Bronchial epithelial cell (primary cell): Measurements from ENCODE around the gene XRN1. TPM values are rescaled to one million over a fixed set of nuclear protein-coding genes. Genes with fewer than 3 reads are reported as not detected.
"Not testable (repeated sequence)": the region's sequence is repeated elsewhere in the genome, so short reads cannot be mapped to it uniquely, and the experiment has no call there.

Source experiments
- DNase-seq: peaks from one replicate; pipeline ENCODE4 v3.0.0-alpha.2; 2010; ENCODE audit warnings: low read depth
- FAIRE-seq: peaks from 2 replicates; lab custom pipeline; 2011; peaks lifted over from hg19 to GRCh38; lab: Jason Lieb, UNC
- H3K27me3 ChIP-seq: 2 replicates; pipeline ENCODE4 v1.5.1; 2011; ENCODE audit warnings: low read length; ENCODE audit not compliant: control insufficient read depth, insufficient read depth
- H3K36me3 ChIP-seq: 2 replicates; pipeline ENCODE4 v1.5.1; 2011; ENCODE audit warnings: low read length; ENCODE audit not compliant: control insufficient read depth, insufficient read depth
- H3K4me3 ChIP-seq: 2 replicates; pipeline ENCODE4 v1.5.1; 2011; ENCODE audit warnings: mild to moderate bottlenecking, low read depth, low read length, control low read depth
- total RNA-seq: library from RNA; depleted of rRNA; stranded (reverse); fragments of >200 nt; gene quantifications from 2 replicates; pipeline ENCODE4 v1.2.1, GENCODE V29; 2014
- TF ChIP-seq, protein P1 (sequence below): IDR thresholded peaks from 2 replicates; pipeline ENCODE4 v1.5.1; 2011; ENCODE audit warnings: mild to moderate bottlenecking, moderate library complexity, low read length, control low read depth, inconsistent platforms; ENCODE audit not compliant: insufficient read depth, severe bottlenecking

Gene XRN1
- total RNA-seq, 1 donor from 2014 or later: 15.0 TPM

DNA sequence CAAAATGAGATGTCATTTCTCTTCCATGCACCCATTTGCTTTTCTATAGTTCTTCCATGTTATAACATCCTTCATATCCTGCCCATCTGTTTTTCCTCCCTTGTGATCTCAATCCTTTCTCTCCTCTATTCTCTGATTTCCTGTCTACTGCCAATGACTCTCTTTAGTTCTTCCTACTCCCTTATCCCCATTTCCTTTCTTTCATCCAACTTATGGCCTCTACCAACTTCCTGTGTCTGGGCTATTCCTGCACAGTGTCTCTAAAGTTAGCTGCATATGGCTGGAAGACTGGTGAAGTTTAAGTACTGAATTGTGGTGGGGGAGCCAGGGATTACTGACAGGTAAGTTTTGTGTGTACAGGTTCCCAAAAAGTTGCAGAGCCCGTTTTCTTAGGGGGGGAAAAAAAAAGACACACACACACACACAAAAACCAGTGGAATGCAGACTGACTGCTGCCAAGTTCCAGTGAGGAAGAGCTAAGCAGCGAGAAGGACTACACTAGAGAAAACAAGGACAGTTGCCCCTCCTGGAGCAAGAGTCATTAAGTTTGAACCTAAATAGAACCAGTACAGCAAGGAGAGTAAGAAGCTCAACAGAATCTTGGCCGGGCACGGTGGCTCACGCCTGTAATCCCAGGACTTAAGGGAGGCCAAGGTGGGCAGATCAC, 28.8 kb downstream of the XRN1 start:
- Histone ChIP-seq H3K36me3 (peaks cover 4% of the 10 kb centered on the region), H3K4me3 (no peak overlapping the region), H3K27me3 (no peaks in the 10 kb centered on the region)
- DNase-seq (no peak), FAIRE-seq (no peak)
- TF ChIP-seq, protein P1, sequence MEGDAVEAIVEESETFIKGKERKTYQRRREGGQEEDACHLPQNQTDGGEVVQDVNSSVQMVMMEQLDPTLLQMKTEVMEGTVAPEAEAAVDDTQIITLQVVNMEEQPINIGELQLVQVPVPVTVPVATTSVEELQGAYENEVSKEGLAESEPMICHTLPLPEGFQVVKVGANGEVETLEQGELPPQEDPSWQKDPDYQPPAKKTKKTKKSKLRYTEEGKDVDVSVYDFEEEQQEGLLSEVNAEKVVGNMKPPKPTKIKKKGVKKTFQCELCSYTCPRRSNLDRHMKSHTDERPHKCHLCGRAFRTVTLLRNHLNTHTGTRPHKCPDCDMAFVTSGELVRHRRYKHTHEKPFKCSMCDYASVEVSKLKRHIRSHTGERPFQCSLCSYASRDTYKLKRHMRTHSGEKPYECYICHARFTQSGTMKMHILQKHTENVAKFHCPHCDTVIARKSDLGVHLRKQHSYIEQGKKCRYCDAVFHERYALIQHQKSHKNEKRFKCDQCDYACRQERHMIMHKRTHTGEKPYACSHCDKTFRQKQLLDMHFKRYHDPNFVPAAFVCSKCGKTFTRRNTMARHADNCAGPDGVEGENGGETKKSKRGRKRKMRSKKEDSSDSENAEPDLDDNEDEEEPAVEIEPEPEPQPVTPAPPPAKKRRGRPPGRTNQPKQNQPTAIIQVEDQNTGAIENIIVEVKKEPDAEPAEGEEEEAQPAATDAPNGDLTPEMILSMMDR: no peak

DNA sequence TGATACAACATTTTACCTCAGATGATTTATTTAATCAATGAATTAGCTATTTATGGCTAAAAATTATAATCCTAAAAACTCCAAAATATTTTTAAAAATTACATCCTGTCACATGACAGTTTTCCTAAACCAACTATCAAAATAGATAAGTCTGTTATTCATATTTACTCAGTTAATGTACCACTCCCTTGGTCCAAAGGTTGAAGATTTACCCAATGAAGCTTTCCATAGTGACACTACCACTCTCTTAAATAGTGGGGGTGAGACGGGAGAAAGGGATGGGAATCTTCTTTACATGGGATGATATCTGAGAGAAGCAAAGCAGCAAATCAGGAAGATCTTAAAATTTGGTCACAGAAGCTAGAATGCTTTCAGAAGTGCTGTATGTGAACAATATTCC, 30.5 kb downstream of the XRN1 start:
- H3K36me3 ChIP-seq: peaks cover 5% of the 10 kb centered on the region
- FAIRE-seq: no peak
- no peak for DNase-seq
- H3K27me3 ChIP-seq: no peaks in the 10 kb centered on the region
- H3K4me3 ChIP-seq: no peak overlapping the region
- TF ChIP-seq, protein P1: no peak

DNA sequence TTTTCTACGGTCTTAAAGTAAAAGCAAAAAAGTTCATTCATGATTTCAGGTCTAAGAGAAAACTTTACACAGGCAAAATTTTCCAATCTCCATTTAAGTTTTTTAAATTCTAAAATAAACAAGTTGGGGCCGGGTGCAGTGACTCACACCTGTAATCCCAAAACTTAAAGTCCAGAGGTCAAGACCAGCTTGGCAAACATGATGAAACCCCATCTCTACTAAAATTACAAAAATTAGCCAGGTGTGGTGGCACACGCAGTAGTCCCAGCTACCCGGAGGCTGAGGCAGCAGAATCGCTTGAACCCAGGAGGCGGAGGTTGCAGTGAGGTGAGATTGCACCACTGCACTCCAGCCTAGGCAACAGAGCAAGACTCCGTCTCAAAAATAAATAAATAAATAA, 47.3 kb downstream of the XRN1 start:
- not testable (repeated sequence) for H3K36me3 ChIP-seq, FAIRE-seq, H3K27me3 ChIP-seq, H3K4me3 ChIP-seq
- peak; percentile 4 for DNase-seq

DNA sequence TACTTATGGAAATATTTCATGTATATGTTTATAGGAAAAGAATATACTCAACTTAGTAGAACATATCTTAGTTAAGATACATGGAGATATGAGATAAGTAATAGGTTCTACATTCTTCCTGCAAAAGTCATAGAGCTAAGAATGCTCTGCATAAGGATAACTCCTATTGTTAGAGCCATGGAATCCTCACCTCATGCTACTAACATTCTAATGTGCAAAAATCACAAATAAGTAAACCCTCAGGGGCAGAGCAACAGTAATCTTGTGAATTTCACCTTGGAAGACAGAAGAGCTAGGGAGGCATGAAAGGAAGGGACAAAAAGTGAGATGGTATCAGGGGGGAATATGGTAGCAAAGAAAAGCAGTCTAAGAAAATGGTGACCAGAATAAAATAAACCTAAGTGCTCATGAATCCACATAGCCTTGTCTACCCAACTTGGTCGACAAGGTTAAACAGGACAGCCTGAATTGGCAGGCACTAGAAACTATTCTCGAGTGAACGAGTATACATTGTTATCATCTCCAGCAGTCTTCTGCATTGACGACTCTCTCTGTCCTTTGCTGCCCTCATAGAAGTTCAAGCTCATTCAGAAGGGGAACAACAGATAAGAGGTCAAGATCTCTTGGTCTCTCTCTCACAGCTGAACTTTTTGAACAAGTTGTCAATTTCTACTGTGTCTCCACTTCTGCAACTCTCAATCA, 52.8 kb downstream of the XRN1 start:
- Histone ChIP-seq H3K4me3 (no peak overlapping the region), H3K27me3 (no peaks in the 10 kb centered on the region), H3K36me3 (peaks cover 3% of the 10 kb centered on the region)
- TF ChIP-seq, protein P1: no peak
- no peak for DNase-seq
- no peak for FAIRE-seq

DNA sequence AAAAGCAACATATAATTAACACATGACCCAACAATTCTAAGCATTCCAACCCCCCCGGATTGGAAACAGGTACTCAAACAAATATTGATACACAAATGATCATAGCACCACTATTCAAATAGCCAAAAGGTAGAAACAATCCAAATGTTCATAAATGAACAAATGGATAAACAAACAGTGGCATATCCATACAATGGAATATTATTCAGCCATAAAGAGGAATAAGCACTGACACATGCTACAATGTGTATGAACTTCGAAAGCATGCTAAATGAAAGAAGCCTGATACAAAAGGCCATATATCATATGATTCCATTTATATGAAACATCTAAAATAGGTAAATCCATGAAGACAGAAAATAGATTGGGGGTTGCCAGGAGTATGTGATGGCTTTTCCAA, 62.8 kb downstream of the XRN1 start:
- DNase-seq (no peak), FAIRE-seq (no peak)
- Histone ChIP-seq H3K4me3 (no peak overlapping the region), H3K27me3 (no peaks in the 10 kb centered on the region), H3K36me3 (peaks cover 3% of the 10 kb centered on the region)
- TF ChIP-seq, protein P1: no peak

DNA sequence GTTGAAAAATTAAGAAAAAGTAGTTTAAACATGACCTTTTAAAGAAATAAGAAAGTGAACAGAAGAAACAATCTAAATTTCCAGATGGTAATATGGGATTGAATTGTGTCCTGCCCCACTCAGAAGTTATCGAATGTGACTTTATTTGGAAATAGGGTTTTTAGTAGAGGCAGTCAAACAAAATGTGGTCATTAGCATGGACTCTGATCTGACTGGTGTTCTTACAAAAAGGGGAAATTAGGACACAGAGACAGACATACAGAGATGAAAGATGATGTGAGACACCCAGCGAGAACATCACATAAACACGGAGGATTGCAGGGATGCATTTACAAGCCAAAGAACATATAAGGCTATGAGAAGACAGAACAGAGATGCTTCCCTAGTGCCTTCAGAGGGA, 73.2 kb downstream of the XRN1 start:
- Histone ChIP-seq H3K36me3 (no peaks in the 10 kb centered on the region), H3K27me3 (no peaks in the 10 kb centered on the region), H3K4me3 (no peak overlapping the region)
- TF ChIP-seq, protein P1: no peak
- FAIRE-seq: no peak
- DNase-seq: no peak

DNA sequence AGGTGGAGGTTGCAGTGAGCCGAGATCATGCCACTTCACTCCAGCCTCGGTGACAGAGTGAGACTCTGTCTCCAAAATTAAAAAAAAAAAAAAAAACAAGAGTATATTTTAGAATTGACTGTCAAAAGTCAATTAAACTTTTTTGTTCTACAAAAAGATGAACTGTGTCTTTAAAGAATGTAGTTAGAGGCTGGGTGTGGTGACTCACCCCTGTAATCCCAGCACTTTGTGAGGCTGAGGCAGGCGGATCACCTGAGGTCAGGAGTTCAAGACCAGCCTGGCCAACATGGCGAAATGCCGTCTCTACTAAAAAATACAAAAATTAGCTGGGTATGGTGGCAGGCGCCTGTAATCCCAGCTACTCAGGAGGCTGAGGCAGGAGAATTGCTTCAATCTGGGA, 78.3 kb downstream of the XRN1 start:
- not testable (repeated sequence) for H3K27me3 ChIP-seq, H3K4me3 ChIP-seq, FAIRE-seq, DNase-seq, H3K36me3 ChIP-seq
